Embryonic facial prominence (tissue), 1 donor: Measurements from ENCODE around the gene RBM47.
A peak's percentile ranks its signal among the peaks of the same experiment; 100 is the strongest.
"Not testable (repeated sequence)": the region's sequence is repeated elsewhere in the genome, so short reads cannot be mapped to it uniquely, and the experiment has no call there.

Experiments
- DNase-seq: peaks from one replicate; pipeline ENCODE4 v3.0.0-alpha.2; 2016; ENCODE audit errors: extremely low spot score

The RBM47 gene

DNA sequence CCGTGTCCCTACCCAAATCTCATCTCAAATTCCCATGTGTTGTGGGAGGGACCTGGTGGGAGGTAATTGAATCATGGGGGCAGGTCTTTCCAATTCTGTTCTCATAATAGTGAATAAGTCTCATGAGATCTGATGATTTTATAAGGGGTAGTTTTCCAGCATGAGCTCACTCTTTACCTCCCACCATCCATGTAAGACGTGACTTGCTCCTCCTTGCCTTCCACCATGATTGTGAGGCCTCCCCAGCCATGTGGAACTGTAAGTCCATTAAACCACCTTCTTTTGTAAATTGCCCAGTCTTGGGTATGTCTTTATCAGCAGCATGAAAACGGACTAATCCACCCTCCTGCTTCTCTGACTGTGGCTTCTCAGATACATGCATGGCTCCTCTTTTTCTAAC is 222.2 kb downstream of the RBM47 start:
- not testable (repeated sequence) for DNase-seq

DNA sequence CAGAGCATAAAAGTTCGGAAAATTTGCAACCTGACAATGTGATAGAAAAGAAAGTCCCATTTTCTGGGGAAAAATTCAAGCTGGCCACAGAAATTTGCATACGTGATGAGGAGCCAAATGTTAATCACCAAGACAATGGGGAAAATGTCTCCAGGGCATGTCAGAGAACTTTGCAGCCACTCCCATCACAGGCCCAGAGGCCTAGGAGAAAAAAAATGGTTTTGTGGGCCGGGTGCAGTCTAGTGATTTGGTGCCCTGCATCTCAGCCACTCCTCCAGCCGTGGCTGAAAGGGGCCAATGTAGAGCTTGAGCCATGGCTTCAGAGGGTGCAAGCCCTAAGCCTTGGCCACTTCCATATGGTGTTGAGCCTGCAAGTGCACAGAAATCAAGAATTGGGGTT is 223.3 kb downstream of the RBM47 start:
- DNase-seq = no peak

GRCh38 chr4:40405193-40405592 is 224.5 kb downstream of the RBM47 start:
- DNase-seq = no peak

- DNase-seq = no peak
Measured at GRCh38 chr4:40403081-40403480, 226.6 kb downstream of the RBM47 start.

- DNase-seq = no peak
Measured at GRCh38 chr4:40402556-40402955, 227.1 kb downstream of the RBM47 start.

DNA sequence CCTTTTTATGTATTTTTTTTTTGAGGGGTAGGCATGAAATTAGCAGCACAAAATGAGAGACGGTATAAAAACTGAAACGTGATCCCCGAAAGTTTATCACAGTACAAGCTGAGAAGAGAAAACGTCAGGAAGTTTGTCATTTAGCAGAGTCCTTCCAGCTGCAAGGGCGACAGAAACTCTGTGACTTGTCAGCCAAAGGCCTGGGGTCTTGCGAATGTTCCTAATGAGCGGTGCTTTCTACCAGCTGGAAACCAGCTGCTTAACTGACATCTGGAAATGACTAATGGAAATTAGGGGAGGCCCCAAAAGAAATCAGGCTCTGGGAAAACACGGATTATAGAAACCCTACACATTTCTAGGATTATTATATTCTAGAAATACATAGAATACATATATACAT is 228.0 kb downstream of the RBM47 start:
- DNase-seq = no peak

DNA sequence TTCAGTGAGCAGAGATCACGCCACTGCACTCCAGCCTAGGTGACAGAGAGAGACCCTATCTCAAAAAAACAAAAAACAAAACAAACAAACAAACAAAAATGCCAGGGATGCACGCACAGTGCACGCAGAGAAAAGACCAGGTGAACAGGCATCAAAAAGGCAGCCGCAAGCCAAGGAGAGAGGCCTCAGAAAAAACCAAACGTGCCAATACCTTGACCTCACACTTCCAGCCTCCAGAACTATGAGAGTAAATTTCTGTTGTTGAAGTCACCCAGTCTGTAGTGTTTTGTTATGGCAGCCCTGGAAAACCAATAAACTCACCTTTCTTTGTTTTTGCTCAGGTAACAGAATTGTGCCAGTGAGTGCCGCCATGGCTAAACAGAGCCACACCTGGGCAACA is 228.6 kb downstream of the RBM47 start:
- DNase-seq = no peak

- no peak for DNase-seq
Measured at GRCh38 chr4:40399578-40399977, 230.1 kb downstream of the RBM47 start.

- no peak for DNase-seq
Measured at GRCh38 chr4:40395908-40396793, 233.5 kb downstream of the RBM47 start.

DNA sequence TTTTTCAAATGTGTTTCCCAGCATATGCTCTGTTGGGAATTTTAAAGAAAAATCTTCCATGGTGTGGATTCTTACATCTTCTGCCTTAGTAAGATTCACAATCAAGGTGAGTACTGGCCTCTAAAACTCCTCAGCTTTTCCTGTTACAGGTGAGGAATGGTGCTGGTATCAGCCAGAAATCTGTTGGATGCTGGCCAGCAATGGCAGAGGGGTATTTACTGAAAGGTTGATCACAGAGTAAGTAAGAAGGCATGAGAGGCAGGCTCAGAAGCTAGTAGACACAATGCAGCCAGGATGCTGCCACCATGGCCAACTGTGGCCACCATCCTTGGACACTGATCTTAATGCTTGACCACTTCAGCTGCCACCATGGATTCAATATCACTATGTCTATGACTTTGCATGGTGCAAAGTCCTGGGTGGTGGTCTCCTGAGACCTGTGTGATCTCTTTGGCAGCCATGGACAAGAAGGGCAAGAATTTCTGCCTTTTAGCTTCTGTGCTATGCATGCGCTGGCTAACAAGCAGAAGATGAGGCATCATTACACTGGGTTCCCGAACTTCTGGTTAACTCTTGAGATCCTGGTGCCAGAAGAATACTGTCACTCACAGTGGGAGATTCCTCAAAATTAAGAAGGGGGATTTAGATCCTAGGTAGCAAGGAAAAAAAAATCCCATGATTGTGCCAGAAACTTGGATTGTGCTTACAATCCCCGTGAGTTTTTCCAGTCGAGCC is 234.3 kb downstream of the RBM47 start:
- DNase-seq = no peak

GRCh38 chr4:40394236-40394635 is 235.4 kb downstream of the RBM47 start:
- peak; percentile 17 for DNase-seq

DNA sequence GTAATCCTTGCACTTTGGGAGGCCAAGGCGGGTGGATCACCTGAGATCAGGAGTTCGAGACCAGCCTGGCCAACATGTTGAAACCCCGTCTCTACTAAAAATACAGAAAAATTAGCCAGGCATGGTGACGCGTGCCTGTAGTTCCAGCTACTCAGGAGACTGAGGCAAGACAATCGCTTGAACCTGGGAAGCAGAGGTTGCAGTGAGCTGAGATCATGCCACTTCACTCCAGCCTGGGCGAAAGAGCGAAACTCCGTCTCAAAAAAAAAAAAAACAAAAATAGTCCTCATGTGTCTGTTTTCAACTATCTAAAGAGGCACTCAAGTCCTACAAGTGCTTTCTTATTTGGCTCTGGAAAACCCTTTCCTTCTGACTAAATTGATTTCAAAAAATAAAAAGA is 237.4 kb downstream of the RBM47 start:
- DNase-seq = not testable (repeated sequence)

DNA sequence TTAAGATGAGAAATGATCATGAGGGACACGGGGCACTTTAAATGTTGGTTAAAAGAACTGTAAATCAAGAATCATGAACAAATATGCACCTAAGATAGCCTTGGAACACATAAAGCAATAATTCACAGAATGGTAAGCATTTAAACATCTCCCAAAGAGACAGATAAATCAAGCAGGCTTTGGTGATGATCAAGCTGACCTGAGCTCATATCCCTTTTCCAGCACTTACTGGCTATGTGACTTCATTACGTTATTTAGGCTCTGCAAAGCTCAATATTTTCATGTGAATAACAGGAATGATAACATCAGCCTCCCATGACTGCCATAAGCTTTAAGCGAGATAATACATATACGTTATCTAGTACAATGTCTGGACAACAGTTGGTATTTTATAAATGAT is 239.7 kb downstream of the RBM47 start:
- DNase-seq = no peak

- no peak for DNase-seq
Measured at GRCh38 chr4:40388239-40388638, 241.4 kb downstream of the RBM47 start.

DNA sequence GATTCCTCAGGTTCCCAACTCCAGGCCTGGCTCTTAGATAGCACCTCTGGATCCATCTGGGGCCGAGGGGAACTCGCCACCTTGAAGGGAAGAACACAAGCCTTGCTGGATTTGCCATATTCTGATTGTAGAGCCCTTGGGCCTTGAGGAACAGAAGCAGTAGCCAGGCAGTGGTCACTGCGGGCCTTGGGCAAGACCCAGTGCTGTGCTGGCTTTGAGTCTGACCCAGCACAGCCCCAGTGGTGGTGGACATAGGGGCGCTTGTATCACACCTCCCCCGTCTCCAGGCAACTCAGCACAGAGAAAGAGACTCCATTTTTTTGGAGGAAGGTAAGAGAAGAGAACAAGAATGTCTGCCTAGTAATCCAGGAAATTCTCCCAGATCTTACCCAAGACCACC is 249.0 kb downstream of the RBM47 start:
- no peak for DNase-seq

DNA sequence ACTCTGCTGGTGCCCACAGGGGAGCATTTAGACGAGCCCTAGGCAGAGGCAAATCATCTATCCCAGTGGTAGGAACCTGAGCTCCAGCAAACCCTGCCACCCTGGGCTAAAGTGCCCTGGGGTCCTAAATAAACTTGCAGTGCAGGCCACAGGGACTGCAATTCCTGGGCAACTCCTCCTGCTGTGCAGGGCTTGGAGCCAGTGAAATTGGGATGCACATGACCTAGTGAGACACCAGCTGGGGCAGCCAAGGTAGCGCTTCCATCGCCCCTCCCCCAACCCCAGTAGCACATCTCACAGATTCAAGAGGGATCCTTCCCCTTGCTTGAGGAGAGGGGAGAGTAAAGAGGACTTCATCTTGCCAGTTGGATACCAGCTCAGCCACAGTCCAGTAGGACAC is 250.4 kb downstream of the RBM47 start:
- no peak for DNase-seq

GRCh38 chr4:40378619-40379018 is 251.0 kb downstream of the RBM47 start:
- no peak for DNase-seq

GRCh38 chr4:40377512-40378365 is 251.9 kb downstream of the RBM47 start:
- DNase-seq = no peak

GRCh38 chr4:40375620-40376019 is 254.0 kb downstream of the RBM47 start:
- DNase-seq = no peak

DNA sequence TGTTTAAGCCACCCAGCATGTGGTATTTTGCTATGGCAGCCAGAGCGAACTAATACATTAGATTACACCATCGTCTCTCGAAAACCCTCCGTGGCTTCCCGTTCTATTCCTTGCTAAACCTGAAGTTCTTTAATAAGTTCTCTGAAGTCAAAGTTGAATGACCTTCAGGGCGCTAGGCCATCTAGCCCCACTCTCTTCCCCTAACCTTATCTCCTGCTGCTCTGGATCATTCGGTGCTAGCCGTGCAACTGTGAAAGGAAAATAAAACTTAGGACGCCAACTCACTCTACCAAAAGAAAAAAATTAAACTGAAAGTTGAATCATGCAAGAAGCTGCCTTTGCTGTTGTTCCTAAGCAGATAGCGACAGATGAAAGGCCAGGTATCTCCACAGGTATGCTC is 254.6 kb downstream of the RBM47 start:
- DNase-seq = no peak

DNA sequence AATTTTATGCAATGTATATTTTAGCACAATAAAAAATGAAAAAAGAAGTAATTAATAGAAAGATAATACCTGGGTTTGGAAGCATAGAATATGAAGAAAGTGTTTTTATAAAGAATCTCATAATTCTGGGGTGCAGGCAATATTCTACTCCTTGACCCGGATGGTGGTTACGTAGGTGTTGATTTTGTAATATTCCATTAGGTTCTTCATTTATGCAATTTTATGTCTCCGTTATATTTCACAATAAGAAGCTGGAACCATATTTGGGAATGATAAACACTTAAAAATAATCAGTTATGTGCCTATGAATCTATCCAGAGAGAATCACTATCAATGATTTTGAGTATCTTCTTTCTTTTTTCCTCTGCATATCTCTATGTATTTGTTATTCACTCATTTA is 256.0 kb downstream of the RBM47 start:
- no peak for DNase-seq
